ENCODE results near the gene PRDM12.

Gene PRDM12

GRCh38 chr9:130664251-130665028 lies at the start of gene PRDM12:
TSS of gene PRDM12 (plus strand) at chr9:130664594. CDS start at chr9:130664654, 60 bp downstream.
- peak; percentile 22 for DNase-seq

GRCh38 chr9:130616451-130616850 lies 47.9 kb upstream of the PRDM12 start:
- DNase-seq, result no peak

GRCh38 chr9:130623466-130623865 lies 40.9 kb upstream of the PRDM12 start:
- DNase-seq, result no peak

DNA sequence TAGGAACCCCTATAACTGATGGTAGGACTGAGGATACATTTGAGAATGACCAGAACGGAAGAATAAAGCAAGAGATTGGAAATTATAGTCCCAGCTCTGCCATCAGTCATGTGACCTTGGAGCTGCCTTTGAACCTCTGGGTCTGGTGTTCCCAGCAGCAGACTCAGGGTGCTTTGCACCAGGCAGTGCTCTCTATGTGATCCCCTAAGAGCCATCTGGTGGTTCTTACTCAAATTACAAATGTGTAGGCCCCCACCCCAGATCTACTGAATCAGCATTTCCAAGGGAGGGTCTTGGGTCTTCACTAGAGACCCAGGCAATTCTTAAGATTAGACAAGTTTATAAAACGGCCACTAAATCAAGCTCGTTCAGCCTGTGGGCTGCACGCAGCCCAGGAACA lies 40.2 kb upstream of the PRDM12 start:
- no peak for DNase-seq

DNA sequence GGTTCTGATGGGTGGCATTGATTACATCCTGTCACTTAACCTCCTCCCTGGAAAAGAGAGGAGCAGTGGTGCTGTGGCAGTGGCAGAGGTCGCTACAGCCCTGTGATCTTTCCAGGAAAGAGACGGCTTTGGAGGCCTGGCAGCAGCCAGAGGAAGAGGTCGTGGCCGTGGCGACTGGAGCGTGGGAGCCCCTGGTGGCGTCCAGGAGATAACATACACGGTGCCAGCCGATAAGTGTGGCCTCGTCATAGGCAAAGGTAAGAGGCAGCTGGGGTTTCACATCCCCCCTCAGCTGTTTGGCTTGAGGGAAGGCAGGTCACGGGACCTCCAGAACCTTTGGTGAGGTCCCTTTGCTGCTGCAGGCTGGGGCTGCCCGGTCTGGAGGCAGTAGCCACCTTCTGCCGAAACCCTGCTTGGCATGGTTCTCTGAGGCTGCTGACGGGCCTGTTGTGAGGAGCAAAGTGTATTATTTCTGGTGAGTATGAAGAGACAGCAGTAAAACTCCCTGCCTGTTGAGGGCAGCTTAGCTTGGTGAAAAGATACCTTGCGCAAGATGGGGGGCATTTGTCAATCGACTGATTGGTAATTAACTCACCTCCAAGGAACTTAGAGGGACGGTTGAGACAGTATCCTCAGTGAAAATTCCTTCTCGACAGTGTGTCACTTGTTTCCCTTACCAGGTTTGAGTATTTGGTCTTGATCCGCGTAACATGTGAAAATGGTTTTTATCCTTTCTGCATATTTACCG lies 38.0 kb upstream of the PRDM12 start:
- no peak for DNase-seq

GRCh38 chr9:130627051-130627450 lies 37.3 kb upstream of the PRDM12 start:
- no peak for DNase-seq

- no peak for DNase-seq
Observed at GRCh38 chr9:130627896-130628792, 36.2 kb upstream of the PRDM12 start.

- DNase-seq, result no peak
Observed at GRCh38 chr9:130629443-130630070, 34.8 kb upstream of the PRDM12 start.

DNA sequence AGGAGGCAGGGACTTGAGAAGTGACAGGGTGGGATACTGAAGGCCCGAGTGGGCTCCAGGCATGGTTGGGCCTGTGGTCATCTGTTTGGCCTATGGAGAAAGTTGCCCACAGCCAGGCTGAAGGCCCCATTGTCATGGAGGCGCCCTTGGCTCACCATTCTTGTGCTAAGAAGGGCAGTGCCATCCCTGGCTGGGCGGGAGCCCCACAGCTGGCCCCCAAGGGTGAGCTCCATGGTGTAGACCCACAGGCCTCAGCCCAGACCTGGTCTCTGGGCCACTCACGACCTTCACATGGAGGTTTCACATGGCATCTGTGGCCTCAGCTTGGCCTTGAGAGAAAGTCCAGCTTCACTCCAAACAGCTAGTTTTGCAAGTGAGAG lies 34.3 kb upstream of the PRDM12 start:
- DNase-seq, result no peak

GRCh38 chr9:130630506-130631330 lies 33.7 kb upstream of the PRDM12 start:
- DNase-seq, result no peak

- no peak for DNase-seq
Observed at GRCh38 chr9:130631331-130632080, 32.9 kb upstream of the PRDM12 start.

DNA sequence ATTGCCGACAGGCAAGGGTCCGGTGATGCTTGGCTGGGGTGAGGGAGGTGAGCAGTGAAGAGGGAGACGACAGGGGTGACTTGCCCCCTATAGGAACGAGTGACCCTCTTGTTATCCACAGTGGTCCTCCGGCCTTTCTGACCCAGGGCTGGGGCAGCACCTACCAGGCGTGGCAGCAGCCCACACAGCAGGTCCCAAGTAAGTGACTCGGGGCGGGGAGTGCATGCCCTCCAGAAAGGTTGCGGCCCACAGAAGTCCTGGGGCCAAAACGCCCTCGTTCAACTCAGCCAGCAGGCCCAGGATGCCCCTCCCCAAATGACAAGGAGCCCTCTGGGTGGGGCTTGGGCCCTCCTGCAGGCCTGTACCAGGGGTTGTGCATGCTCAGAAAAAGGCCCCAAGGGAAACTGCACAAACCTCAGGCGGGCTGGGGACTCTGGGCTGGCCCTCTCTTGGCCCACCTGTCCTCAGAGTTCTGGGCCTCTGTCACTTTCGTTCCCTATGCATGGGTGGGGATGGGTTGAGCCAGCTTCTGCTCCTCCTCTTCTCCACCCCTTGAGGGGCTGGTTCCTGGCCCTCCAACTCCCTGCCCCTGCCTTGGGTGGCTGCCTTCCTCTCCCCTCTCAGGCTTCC lies 32.2 kb upstream of the PRDM12 start:
- no peak for DNase-seq

GRCh38 chr9:130632841-130633240 lies 31.6 kb upstream of the PRDM12 start:
- no peak for DNase-seq

DNA sequence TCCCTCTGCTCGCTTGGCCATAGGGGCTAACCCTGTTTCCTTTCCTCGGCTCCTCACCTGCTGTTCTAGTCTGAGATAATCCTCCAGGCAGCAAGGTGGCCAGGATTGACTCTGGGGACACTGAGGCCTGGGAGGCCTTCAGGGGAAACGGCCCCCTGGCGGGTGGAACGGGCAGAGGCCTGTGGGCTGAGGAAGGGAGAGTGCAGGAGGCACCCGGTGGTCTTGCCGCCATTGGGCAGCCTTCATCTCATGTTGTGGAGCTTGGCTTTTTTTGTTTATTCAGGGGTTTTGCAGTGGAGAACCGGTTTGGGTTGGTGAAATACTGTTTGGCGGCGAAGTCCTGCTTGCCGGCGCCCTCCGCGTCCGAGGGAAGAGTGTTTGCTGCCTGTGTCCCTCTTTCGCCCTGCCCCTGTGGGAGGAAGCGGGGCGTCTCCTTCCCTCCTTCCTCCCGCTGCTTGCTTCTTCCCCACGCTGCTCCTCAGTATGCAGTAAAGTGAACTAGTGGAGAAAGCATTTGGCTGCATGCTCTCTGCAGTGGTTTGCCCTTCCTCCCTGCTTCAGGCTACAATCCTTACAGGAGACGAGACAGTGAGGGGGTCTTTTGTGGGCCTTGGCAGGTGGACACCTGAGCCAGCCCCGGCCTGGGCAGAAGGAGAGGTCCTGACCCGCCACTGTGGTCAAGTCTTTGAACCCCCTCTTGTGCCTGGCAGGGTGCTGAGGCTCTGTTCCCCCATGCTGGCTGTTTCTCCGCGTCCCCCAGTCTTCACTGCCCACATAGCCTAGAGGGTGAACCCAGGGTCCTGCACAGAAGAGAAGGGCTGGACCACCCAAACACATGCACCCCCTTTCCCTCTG lies 30.8 kb upstream of the PRDM12 start:
- DNase-seq, result no peak

- no peak for DNase-seq
Observed at GRCh38 chr9:130634191-130634768, 30.1 kb upstream of the PRDM12 start.

DNA sequence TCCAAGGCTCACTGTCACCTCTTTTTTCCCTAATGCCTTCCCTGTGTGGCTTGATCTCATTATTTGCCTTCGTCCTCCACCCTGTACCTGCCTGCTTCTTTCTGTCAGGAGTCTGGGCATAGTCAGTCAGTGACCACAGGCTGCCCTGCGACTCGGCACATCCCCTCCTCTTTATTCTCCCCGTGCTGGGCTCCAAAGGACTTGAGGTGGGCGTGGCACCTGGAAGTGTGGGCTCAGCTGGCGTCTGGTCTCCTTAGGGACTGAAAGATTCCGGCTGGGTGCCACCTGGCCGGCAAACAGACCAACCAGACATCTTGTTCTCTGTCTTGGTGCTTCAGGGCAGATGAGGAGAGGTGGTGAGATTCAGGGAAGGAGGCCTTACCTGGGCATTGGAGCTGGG lies 29.6 kb upstream of the PRDM12 start:
- DNase-seq, result no peak

DNA sequence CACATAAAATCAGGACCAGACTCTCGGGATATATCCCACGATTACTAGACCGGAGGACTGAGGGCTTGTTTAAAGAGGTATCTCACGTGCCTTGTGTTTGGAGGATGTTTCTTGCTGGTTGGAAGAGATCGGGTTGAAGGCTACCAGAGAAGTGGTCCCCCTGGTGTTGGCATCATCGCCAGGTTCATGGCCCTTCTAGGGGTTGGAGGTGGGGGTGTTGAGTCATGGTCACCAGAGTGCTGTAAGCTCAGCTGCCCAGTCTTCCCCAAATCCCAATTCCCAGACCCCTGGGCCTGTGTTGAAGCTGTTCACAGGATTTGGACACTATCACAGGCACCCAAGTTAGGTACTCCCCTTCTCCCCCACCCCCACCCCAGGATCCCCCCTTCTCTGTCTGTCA lies 29.1 kb upstream of the PRDM12 start:
- DNase-seq, result no peak

- DNase-seq, result no peak
Observed at GRCh38 chr9:130635721-130636647, 28.4 kb upstream of the PRDM12 start.
